NCI-H526 treated with DMSO at 0.1 percent for 48 hours (cell line): ENCODE results near the gene MZT2B.
"Not testable (repeated sequence)": the region's sequence is repeated elsewhere in the genome, so short reads cannot be mapped to it uniquely, and the experiment has no call there.

Experiments
- DNase-seq: peaks from one replicate; lab custom pipeline; 2025; lab: John Stamatoyannopoulos, UW

The MZT2B gene

DNA sequence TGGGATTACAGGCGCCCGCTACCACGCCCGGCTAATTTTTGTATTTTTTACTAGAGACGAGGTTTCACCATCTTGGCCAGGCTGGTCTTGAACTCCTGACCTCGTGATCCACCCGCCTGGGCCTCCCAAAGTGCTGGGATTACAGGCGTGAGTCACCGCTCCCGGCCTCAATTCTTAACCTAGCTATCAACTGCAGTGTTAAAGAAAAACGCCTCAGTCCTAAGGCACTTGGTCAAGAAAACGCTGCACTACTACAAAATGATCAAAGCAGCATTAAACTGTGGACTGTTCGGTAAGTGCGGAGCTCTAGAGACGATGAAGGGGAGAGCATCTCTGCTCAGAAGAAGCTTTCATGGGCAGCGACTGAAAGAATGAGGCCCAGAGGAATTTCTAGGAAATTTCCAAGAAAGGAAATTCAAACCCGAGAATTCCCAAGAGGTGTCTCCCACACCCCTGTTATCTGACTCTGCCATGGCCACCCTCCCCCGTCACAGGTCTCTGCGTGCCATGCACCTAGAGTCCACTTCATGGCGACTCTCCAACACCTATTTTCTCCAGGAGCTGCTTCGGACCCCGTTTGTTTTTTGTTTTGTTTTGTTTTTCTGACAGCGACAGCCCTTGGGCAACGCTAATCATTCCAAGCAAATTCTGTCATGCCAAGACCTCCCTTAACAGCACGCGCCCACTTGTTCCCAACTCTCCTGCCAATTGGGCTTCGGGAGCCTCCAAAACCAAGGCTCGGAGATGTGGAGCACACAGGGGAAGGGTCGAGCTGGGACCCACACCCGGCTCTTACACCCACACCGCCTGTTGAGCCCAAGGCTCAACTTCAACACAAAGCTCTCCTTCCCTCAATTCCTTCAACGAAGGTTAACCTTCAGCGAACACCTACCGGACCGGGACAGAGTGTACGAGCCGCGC lies 1.4 kb upstream of the MZT2B start:
- DNase-seq = not testable (repeated sequence)

DNA sequence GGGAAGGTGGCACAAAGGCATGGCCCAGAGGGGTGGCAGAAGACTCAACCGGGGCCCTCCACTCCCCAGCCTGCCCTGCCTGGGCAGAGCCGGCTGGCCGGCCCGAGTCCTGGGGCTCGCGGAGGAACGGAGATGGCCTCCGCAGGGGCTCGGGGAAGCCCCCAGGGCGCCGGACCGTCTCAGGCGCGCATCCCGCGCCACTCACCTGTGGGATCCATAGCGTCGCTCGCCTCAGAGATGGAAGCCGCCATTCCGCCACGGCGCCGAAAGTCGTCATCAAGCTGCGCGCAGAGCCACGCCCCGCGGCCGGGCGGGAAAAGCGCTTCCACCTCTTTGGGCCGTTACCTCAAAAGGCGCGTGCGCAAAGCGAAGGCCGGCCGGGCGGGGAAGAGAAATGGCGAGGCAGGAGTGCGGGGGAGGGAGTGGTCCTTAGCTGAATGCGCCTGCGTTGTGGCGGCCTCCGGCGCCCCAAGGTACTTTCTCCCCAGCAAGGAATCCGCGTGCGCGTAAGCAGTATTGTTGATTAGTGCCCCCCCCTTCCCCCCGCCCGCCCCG lies 660 bp upstream of the MZT2B start, which contains the start of gene SMPD4:
TSS of gene SMPD4 (minus strand) at position 278 of the 555 bp plus-strand sequence. CDS start 5,010 bp downstream, outside the sequence.
- DNase-seq = peak; percentile 85

DNA sequence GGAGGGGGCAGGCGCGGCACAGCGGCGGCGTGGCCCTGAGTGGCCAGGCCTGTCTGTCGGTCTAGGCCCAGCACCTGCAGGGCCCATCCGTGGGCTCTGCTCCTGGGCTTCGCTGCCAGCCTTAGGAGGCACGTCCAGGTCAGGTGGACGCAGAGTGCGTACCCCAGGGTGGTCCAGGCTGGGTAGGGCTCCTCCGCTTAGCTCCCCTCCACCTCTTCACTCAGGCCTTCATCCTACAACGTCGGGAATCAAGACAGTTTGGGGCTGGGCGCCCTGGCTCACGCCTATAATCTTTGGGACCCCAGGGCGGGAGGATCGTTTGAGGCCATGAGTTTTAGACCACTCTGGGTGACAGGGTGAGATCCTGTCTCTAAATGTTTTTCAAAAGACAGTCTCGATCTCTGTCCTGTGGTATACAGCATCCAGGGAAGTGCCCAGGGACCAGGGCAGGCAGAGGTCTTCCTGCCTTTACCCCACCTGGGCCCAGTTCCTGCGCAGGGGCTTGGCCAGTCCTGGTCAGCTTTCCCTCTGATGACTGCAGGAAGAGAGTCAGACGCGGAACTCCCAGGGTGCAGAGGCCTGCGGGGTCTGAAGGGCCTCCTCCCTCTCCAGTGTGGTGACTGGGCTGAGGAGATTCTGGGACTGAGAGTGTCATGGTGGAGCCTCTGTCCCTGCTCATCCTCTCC lies 907 bp downstream of the MZT2B start:
- not testable (repeated sequence) for DNase-seq

DNA sequence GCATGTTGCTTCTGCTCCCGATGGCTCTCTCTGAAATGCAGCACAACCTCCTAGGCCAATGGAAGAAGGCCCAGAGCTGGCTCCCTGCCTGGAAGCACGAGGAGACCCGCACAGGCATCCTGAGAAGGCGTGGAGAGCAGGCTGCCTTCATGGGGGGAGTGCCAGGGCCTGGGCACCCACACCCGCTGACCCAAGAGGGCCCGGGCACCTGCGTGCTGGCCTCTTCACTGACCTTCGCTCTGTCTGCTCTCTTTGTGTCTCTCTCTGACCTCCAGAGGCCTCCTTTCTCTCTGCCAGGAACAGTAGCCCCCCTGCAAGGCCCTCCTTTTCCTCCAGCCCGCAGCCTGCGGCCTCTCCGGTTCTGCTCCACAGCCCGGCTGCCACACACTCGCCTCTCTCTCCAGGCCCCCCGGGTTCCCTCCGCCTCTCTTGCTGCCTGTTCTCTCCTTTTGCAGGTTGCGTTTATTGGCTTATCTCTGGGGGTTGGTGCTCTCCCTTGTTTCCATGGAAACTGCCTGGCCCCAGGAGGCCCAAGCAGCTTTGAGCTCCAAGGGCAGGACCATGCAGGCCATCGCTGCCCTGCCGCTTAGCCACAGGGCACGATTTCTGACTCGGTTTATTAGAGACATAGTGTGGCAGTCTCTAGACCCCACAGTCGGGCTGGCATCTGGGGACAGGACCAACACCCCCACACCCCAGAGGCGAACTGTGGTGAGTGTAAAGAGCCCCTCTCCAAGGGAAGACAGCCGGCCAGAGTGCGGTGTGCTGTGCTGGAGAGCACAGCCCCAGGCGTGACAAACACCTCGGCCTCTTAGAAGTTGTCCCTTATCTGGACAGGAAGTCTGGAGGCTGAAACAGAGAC lies 1.7 kb downstream of the MZT2B start:
- DNase-seq = no peak

DNA sequence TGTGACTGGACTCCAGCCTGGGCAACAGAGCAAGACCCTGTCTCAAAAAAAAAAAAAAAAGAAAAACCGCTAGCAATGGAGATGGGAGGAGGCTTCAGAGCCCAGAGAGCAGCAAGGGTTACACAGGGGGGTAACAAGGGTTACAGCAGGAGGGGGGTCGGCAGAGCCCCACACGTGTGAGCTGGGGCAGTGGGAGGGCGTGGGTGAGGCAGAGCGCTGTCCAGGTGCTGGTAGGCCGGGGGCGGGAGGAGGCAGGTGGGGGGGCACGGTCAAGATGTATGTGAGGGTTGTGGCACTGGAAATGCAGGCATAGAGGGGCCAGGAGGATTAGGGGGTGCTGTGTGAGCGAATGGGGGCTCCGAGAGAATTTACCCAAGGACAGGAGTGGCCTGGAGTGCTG lies 3.4 kb downstream of the MZT2B start:
- no peak for DNase-seq

DNA sequence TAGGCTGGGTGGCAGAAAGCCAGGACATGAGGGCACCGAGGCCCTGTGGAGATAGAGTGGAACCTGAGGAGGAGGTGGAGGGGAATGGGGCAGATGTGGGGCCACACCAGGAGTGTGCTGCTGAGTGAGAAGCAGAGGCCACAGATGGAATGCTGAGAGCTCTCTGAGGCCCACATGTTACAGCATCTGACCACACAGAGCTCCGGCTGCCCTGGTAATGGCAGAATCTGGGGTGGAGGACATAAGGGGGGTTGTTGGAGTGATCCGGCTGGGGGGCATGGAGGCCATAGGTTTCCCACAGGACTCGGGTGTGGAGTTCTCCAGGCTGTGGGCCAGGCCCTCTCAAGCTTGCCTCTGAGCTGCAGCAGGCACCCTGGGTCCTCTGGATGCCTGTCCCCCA lies 3.8 kb downstream of the MZT2B start:
- no peak for DNase-seq

DNA sequence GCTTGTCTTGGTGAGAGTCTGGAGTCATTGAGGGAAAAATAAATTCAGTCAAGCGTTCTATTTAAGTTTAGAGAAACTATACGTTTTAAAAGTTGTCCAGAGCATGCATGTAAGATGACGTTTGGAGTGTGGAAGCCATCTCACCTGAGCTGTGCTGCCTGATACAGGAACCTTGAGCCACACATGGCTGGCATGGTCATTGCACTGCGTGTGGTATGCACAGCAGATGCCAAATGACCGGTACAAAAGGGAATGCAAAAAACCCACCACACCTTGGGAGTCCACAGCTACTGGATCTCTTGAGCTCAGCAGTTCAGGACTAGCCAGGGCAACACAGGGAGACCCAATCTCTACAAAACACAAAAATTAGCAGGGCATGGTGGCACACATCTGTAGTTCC lies 4.3 kb downstream of the MZT2B start:
- DNase-seq = no peak

DNA sequence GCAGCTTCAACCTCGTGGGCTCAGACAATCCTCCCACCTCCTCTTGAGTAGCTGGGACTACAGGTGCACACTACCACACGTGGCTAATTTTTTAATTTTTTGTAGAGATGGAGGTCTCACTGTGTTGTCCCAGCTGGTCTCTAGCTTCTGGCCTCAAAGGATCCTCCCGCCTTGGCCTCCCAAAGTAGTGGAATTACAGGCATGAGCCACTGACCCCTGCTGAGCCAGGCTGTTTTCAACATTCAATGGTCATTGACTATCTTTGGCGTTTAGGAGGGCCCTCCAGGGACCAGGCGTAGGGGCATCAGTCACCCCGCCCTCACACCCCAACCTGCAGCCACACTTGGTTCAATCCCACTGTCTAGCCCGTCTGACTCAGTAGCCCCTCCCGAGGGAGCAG lies 5.2 kb downstream of the MZT2B start:
- DNase-seq = no peak

DNA sequence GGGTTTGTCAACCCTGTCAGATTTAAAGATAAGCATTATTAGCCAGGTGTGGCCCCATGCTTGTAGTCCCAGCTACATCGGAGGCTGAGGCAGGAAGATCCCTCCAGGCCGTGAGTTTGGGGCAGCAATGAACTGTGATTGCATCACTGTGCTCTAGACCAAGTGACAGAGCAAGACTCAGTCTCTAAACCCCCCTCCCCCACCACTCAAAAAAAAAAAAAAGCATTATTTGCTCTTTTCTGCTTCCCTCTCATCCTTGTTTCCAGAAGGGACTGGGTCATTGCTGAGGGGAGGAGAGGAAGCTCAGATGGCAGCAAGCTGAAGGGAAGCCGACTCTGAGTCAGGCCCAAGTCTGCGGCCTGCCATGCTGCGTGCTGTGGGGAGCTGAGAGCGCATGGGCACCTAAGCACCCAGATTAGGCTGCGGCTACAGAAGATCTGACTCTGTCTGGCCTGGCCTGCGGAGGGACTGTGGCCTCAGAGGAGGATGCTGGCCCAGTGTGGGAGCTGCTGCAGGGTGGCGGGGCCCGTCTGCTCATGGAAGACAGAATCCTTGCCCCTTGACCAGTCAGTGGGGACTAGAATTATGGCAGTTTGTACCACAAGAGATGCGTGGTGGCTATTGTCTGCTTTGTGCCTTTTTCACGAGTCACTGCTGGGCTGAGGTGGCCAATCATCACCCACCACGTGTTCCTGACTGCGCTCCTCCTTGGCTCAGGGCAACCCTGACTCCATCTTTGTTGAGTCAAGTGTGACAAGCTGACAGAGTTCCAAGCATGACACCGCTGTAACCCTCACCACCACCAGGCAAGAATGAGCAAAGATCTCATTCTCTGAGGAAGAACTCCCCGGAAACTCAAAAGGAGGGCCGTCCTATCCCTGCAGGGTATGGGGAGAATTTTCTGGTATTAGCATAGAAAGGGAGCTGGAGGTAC lies 6.1 kb downstream of the MZT2B start:
- not testable (repeated sequence) for DNase-seq

DNA sequence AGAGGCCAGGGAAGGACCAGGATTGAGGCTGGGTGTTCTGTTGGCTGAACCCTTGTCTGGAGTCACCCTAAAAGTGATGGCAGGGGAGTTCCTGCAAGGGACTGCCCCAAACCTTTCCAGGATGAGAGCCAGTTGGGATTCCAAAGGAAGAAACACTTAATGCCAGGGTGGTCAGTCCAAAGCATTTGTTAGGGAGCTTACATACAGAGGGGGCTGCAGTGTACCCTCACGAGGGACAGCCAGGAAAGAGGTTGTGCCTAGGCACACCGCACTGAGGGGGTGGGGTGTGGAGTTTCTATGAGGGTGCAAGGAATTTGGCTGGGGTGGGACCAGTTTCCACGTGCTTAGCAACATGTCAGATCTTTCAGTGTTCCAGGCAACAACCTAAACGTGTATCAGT lies 6.9 kb downstream of the MZT2B start:
- DNase-seq = not testable (repeated sequence)

DNA sequence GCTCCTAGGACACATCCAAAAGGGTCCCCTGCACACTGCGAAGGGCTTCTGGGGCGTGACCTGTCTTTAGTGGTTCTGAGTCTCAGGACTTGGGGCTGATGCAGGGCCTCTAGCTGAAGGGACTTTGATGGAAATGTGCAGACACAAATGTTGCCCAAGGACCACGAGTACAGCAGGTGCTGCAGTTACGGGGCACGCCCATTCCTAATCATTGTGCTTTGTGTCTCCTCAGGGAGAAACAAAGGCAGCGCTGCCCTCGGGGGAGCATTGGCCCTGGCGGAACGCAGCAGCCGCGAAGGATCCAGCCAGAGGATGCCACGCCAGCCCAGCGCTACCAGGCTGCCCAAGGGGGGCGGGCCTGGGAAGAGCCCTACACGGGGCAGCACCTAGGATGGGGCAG lies 8.2 kb downstream of the MZT2B start:
- DNase-seq = no peak

DNA sequence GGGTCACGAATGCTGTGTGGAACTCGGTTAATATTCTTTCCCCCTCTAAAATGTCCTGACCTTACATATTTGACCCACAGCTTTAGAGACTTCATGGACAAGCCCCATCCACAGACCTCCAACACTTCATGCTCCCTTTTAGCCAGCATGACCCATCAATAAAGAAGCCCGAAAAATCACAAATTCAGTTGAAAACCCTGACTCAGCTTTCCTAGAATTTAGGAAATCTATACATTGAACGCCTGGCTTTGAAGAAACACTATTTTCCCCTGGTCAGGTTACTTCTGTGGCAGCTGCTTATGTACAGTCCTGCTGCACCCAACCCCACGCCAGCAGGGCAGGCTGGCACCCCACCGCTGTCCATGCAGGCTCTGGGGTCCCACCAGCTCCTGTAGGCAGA lies 9.3 kb downstream of the MZT2B start:
- not testable (repeated sequence) for DNase-seq

DNA sequence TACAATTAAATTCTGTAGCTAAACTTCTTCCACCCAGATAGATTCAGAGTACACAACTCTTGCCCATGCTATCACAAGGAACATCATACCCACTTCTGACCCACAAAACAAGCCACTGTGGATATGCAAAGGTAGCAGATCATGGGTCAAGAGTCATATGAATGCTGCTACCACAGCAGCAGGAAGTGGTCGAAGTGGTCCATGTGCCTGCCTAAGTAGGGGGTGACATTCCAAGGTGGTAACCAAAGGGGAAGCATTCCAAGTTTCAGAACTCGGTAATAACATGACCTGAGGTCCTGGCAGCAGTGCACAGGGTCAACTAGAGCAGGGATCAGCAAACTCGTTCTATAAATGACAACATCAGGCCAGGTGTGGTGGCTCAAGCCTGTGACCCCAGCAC lies 10.4 kb downstream of the MZT2B start:
- not testable (repeated sequence) for DNase-seq

DNA sequence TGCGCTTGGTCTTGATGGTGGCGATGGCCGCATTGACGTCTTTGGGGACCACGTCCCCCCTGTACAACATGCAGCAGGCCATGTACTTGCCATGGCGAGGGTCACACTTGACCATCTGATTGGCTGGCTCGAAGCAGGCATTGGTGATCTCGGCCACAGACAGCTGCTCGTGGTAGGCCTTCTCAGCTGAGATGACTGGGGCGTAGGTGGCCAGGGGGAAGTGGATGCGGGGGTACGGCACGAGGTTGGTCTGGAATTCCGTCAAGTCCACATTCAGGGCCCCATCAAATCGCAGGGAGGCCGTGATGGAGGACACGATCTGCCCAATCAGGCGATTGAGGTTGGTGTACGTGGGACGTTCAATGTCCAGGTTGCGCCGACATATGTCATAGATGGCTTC lies 11.8 kb downstream of the MZT2B start:
- DNase-seq = not testable (repeated sequence)

DNA sequence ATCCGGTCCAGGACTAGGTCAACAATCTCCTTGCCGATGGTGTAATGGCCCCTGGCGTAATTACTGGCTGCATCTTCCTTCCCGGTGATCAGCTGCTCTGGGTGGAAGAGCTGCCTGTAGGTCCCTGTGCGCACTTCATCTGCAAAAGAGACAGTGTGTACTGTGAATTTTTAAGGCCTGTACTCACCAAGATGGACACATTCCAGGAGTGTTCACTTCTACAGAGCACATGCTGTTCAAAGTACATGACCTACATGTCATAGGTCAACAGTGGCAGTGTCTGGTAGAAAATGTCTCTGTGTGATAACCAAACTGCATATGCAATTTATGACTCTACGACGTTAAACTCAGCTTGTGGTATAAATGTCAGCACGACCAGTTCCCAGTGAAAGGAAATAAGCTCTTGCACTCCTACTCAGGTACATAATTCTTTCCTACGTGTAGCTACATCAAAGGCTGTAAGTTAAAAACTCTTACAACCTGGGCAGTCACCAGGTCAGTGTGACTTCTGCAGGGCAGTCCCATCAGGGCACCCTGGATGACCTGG lies 13.1 kb downstream of the MZT2B start:
- DNase-seq = not testable (repeated sequence)

DNA sequence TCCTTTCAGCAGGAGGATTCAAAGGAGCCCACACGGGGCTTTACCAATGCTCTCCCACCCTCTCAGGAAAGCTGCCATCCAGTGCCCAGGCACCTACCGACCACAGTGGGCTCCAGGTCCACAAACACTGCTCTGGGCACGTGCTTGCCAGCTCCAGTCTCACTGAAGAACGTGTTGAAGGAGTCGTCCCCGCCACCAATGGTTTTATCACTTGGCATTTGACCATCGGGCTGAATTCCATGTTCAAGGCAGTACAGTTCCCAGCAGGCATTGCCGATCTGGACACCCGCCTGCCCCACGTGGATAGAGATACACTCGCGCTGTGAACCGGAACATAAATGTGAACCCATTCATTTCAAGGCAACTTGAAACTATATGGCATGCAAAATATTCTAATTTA lies 14.0 kb downstream of the MZT2B start:
- DNase-seq = not testable (repeated sequence)

DNA sequence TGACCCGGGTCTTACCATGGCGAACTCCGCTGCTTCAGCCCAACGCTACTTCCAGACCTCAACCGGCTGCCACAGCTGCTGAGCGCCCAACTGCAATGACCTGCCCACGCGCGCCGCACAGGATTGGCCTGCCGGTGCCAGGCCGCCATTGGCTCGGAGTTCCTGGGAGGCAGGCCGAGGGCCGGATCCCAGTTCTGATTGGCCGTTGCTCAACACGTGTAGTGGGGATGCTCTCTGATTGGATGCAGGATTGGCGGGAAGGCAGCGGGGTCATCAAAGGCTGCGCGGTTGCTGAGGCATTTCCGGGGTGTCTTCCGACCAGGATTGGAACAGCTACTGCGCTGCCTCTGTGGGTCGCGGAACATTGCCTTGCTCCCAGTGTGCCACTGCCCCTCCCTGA lies 16.3 kb downstream of the MZT2B start, which contains the start of gene TUBA3E:
TSS of gene TUBA3E (minus strand) at position 97 of the 400 bp plus-strand sequence. CDS start at position 18, 79 bp downstream.
- no peak for DNase-seq

DNA sequence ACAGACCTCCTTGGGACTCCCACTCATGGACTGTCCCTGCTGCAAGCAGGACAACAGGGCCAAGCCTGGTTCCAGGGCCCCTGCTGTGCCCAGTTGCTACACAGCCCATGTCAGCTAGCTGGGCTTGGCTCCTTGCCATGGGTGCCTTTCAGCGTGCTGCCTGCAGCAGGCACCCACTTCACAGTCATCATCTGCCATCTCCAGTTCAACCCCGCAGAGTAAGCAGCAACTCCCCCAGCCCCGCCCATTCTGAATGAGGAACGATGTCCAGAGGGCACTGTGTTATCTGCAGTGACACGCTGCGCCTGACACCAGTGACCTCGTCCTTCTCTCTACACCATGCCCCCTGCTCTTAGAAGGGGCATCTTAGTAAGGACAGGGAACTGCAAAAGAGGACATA lies 20.5 kb downstream of the MZT2B start:
- DNase-seq = not testable (repeated sequence)

DNA sequence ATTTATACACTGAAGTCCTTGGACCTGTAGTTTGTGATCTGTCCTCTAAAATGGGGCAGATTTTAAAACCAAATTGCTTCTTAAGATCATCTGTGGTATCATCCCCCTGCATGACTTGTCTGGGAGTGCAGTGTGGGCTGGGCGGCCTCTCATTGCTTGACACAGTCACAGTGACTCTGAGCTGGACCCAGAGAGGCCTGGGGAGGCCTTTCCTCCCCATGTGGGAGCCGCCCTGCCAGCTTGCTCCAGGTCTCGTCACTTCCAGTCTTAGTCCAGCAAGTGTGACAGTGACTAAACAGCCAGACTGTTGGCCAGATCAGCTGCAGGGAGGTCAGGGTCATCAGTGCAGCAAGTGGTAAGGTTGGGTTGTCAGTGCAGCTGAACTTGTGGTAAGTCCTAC lies 21.1 kb downstream of the MZT2B start:
- DNase-seq = not testable (repeated sequence)

DNA sequence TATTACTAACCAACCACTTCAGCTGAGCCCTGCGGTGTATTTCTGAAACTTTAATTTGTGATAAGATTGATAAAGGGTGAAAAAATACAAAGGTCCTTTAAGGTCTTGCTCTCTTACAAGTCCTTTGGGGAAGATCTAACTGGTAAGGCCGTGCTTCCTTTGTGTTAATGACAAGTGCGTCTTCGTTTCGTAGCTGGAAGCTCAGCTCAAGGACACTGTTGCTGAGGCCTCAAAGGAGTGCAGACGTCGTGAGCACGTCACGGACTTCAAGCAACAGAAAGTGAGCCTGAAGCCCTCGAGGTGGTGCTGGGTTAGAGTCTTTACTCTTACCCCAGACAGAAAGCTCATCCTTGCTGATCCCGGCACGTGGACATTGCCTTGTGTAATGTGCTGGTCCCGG lies 25.0 kb downstream of the MZT2B start:
- DNase-seq = not testable (repeated sequence)
